HepG2 (cell line): ENCODE results near the gene PUM1. TPM values are rescaled to one million over a fixed set of nuclear protein-coding genes. Genes with fewer than 3 reads are reported as not detected.

Experiments
- ATAC-seq: fragments of 200-7000 bp; cut with Tn5 transposase; 3 replicates; pipeline ENCODE4 v1.9.1; 2020; ENCODE audit warnings: mild to moderate bottlenecking, moderate library complexity
- BruUV-seq: library from RNA; stranded (reverse); fragments of 400-500 nt; replicated peaks from 2 replicates; lab custom pipeline; 2021; lab: Mats Ljungman, UMichigan
- CTCF ChIA-PET: fragments of 300-600 bp; formaldehyde crosslinking; extraction: SDS; loops from one replicate; lab custom pipeline; 2021; ENCODE audit warnings: low total read pairs, inconsistent platforms, low intra/inter-chr PET ratio; lab: Yijun Ruan, JAX
- POLR2A ChIA-PET: fragments of 350-600 bp; sonication (Branson Sonifier 250); formaldehyde crosslinking; loops from one replicate; lab custom pipeline; 2020; ENCODE audit warnings: antibody characterized with exemption, inconsistent platforms; lab: Yijun Ruan, JAX
- DNase-seq: peaks from one replicate; pipeline ENCODE4 v3.0.0-alpha.2; 2015; ENCODE audit warnings: low spot score
- FAIRE-seq: peaks from 3 replicates; lab custom pipeline; 2011; peaks lifted over from hg19 to GRCh38; lab: Jason Lieb, UNC
- H2AFZ ChIP-seq: one replicate; pipeline ENCODE4 v1.6.1; 2011; ENCODE audit warnings: low read length, inconsistent platforms
- H3K27ac ChIP-seq: fragments of 300-600 bp; 3 replicates; pipeline ENCODE4 v1.8.0; 2011; ENCODE audit warnings: mixed run types, mild to moderate bottlenecking, mixed read lengths, low read length, inconsistent platforms; ENCODE audit not compliant: insufficient read depth; ENCODE audit errors: extremely low read length
- H3K27me3 ChIP-seq, 2 experiments: fragments of 200-600 bp in 1 of 2; 2 replicates in 1 of 2; 3 replicates in 1 of 2; pipeline versions ENCODE4 v1.6.0 to v1.8.0; 2011; ENCODE audit warnings: low read length in 2 of 2, mild to moderate bottlenecking in 2 of 2, moderate library complexity in 2 of 2, inconsistent platforms in 1 of 2; ENCODE audit not compliant: insufficient read depth in 2 of 2, control insufficient read depth in 1 of 2
- H3K36me3 ChIP-seq, 2 experiments: fragments of 200-600 bp in 1 of 2; replicated peaks in 1 of 2; 2 replicates in 1 of 2; 3 replicates in 1 of 2; pipeline versions ENCODE4 v1.5.1 to v1.8.0; 2011; ENCODE audit warnings: low read length in 2 of 2, inconsistent platforms in 1 of 2; ENCODE audit not compliant: insufficient read depth in 2 of 2, control insufficient read depth in 1 of 2
- H3K4me1 ChIP-seq: 2 replicates; pipeline ENCODE4 v1.5.1; 2012; ENCODE audit warnings: low read length, inconsistent platforms; ENCODE audit not compliant: insufficient read depth
- H3K4me2 ChIP-seq: 2 replicates; pipeline ENCODE4 v1.6.0; 2011; ENCODE audit warnings: low read depth, low read length, inconsistent platforms
- H3K4me3 ChIP-seq, 3 experiments: fragments of 200-600 bp in 1 of 3; sonication (generic), shearing (Covaris generic) in 1 of 3; replicated peaks in 1 of 3; 2 replicates each; pipeline ENCODE4 v1.5.1; 2011 to 2016; ENCODE audit warnings: low read length in 3 of 3, inconsistent platforms in 2 of 3, low read depth in 2 of 3, mild to moderate bottlenecking in 2 of 3, control low read depth in 1 of 3, mixed read lengths in 1 of 3; ENCODE audit not compliant: insufficient read depth in 1 of 3
- H3K79me2 ChIP-seq: one replicate; pipeline ENCODE4 v1.6.1; 2011; ENCODE audit warnings: low read length, inconsistent platforms; ENCODE audit not compliant: insufficient read depth
- H3K9ac ChIP-seq: 2 replicates; pipeline ENCODE4 v1.6.0; 2011; ENCODE audit warnings: mild to moderate bottlenecking, low read depth, low read length, inconsistent platforms; ENCODE audit not compliant: insufficient read depth
- H3K9me3 ChIP-seq: 2 replicates; pipeline ENCODE4 v1.5.1; 2012; ENCODE audit warnings: mild to moderate bottlenecking, low read length
- H4K20me1 ChIP-seq: 2 replicates; pipeline ENCODE4 v1.6.0; 2011; ENCODE audit warnings: inconsistent platforms, mild to moderate bottlenecking, low read length, moderate library complexity; ENCODE audit not compliant: insufficient read depth
- ATF2 ChIP-seq: sonication (generic); formaldehyde crosslinking; IDR thresholded peaks from 2 replicates; pipeline ENCODE4 v1.4.0; 2020; ENCODE audit warnings: missing genetic modification reagents
- CHD4 ChIP-seq: fragments of 200-600 bp; sonication (generic); IDR thresholded peaks from 2 replicates; pipeline ENCODE4 v1.7.0; 2017; ENCODE audit warnings: mild to moderate bottlenecking, low read length, borderline replicate concordance
- KLF11 ChIP-seq: IDR thresholded peaks from 2 replicates; pipeline ENCODE4 v1.6.1; 2016; ENCODE audit warnings: missing compliant biosample characterization
- PAX8 ChIP-seq: sonication (generic); formaldehyde crosslinking; IDR thresholded peaks from 2 replicates; pipeline ENCODE4 v1.8.0; 2022; ENCODE audit warnings: mild to moderate bottlenecking, missing genetic modification reagents, borderline replicate concordance
- PRDM15 ChIP-seq: sonication (generic); formaldehyde crosslinking; IDR thresholded peaks from 2 replicates; pipeline ENCODE4 v1.4.0; 2020; ENCODE audit warnings: missing genetic modification reagents
- RBM22 ChIP-seq: fragments of 200-400 bp; formaldehyde crosslinking; optimal IDR thresholded peaks from 2 replicates; pipeline ENCODE3; 2017; ENCODE audit warnings: mild to moderate bottlenecking, low read length, moderate library complexity
- SUZ12 ChIP-seq: fragments of 150-350 bp; IDR thresholded peaks from 2 replicates; pipeline ENCODE4 v1.6.1; 2014; ENCODE audit warnings: low read depth, low read length
- ZNF230 ChIP-seq: sonication (generic); formaldehyde crosslinking; IDR thresholded peaks from 2 replicates; pipeline ENCODE4 v1.4.0; 2020; ENCODE audit warnings: mild to moderate bottlenecking, missing genetic modification reagents
- ZNF644 ChIP-seq: IDR thresholded peaks from 2 replicates; pipeline ENCODE4 v1.6.1; 2016; ENCODE audit warnings: low read depth
- ZXDC ChIP-seq: sonication (generic); formaldehyde crosslinking; IDR thresholded peaks from 2 replicates; pipeline ENCODE4 v1.5.0; 2020; ENCODE audit warnings: mild to moderate bottlenecking, missing genetic modification reagents
- WGBS: methylation state at CpG from one replicate; pipeline ENCODE4 v1.1.6; 2017; ENCODE audit warnings: low lambda C conversion rate; 5-methylcytosine and 5-hydroxymethylcytosine counted together
- in situ Hi-C: cut with HindIII; loops from 2 replicates; pipeline ENCODE4 v1.10.0; 2017; ENCODE audit warnings: low pct_unique_long_range_greater_than_20kb; ENCODE audit not compliant: extremely low pct_ligation_motif_present
- intact Hi-C: fragments of 100-400 bp; cut with micrococcal nuclease; formaldehyde crosslinking; loops from one replicate; pipeline ENCODE4 v1.10.0; 2022; ENCODE audit not compliant: unreplicated experiment
- polyA plus RNA-seq, 8 experiments: library from polyadenylated mRNA; depleted of rRNA in 3 of 8; stranded (reverse) in 7 of 8; unstranded in 1 of 8; fragments of >200 nt; fragmentation: Illumina TruSeq in 4 of 8; extraction: Trizol in 4 of 8; gene quantifications; 2 replicates each; pipeline versions ENCODE4 v1.2.1 to v1.2.3, GENCODE V29; 2011 to 2016; ENCODE audit warnings: low read depth in 4 of 8, missing spikeins in 1 of 8, mixed read lengths in 1 of 8; ENCODE audit not compliant: insufficient read depth in 1 of 8
- total RNA-seq, 5 experiments: library from RNA; depleted of rRNA; stranded (reverse); fragments of >200 nt; fragmentation: Illumina TruSeq; extraction: Trizol; gene quantifications; 2 replicates each; pipeline ENCODE4 v1.2.3, GENCODE V29; 2016; ENCODE audit warnings: low read depth in 1 of 5

The PUM1 gene
- total and polyA plus RNA-seq, 2 of the 13 experiments (the other 11 are each of a cell fraction or from before 2014, with no cell fraction given): 64.7 to 91.0 TPM

- TF ChIP-seq RBM22 (peak; percentile 23), CHD4 (no peak), KLF11 (no peak), PAX8 (CRISPR knock-in tag) (no peak)
- Histone ChIP-seq H3K27me3 (no peaks in the 10 kb centered on the region), H3K27ac (no peak overlapping the region), H3K9ac (no peak overlapping the region), H2AFZ (no peak overlapping the region), H3K36me3 (peaks cover 28 to 78% of the 10 kb centered on the region in 2 experiments), H3K4me1 (peaks cover 35% of the 10 kb centered on the region), H3K4me2 (no peak overlapping the region), H3K4me3 (no peak overlapping the region), H3K79me2 (peaks cover 89% of the 10 kb centered on the region), H3K9me3 (no peaks in the 10 kb centered on the region), H4K20me1 (peaks cover 90% of the 10 kb centered on the region)
- BruUV-seq: no TSS peak
- ChIA-PET CTCF (no interaction called here), POLR2A (no interaction called here)
- intact Hi-C loops (no loop called here), in situ Hi-C loops (no loop called here)
- DNase-seq: no peak
- ATAC-seq: no peak
- FAIRE-seq: no peak
Measured at GRCh38 chr1:31004231-31004621, 61.3 kb downstream of the PUM1 start.

GRCh38 chr1:31003613-31004230 is 61.8 kb downstream of the PUM1 start:
- Histone ChIP-seq H3K4me1 (peaks cover 40% of the 10 kb centered on the region), H3K79me2 (peaks cover 88% of the 10 kb centered on the region), H3K4me2 (no peak overlapping the region), H3K9me3 (no peaks in the 10 kb centered on the region), H3K27ac (no peak overlapping the region), H3K27me3 (no peaks in the 10 kb centered on the region), H3K9ac (no peak overlapping the region), H3K4me3 (no peak overlapping the region), H2AFZ (no peak overlapping the region), H4K20me1 (peaks cover 90% of the 10 kb centered on the region), H3K36me3 (peaks cover 28 to 80% of the 10 kb centered on the region in 2 experiments)
- no peak for FAIRE-seq
- in situ Hi-C loops (no loop called here), intact Hi-C loops (no loop called here)
- DNase-seq: no peak
- 96% methylated on average over 6 of the region's 6 CpGs for WGBS
- ChIA-PET CTCF (no interaction called here), POLR2A (no interaction called here)
- no peak for ATAC-seq
- no TSS peak for BruUV-seq
- TF ChIP-seq ZNF230 (no peak), ZNF644 (CRISPR knock-in tag) (no peak), PRDM15 (CRISPR knock-in tag) (no peak), ZXDC (CRISPR knock-in tag) (no peak), ATF2 (CRISPR knock-in tag) (no peak), SUZ12 (no peak)
